ENCODE results near the gene MTAP.

DNA sequence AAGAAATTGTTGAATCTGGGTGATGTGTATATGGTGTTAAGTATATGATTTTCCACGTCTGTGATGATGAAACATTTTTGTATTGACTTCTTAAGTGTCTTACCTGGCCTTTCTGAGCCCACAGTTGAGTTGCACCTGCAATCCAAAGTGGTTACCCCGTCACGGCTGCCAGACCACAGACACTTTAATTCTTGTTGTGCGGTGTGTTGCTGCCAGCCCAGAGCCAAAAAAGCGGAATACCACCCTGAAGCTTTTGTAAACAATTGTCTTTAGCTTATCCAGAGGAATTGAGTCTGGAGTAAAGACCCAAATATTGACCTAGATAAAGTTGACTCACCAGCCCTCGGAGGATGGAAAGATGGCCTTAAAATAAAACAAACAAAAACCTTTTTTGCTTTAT, 35.1 kb downstream of the MTAP start:
- TF ChIP-seq POLR2AphosphoS5 (IDR thresholded peaks at IDR 0.05; ENCODE audit: low read depth, low read length) (no peak), REST (IDR thresholded peaks at IDR 0.05; ENCODE audit: insufficient read depth in 1 of 2, low read depth in 2 of 2, low read length in 2 of 2) (no peak), SIN3A (IDR thresholded peaks at IDR 0.05; ENCODE audit: borderline replicate concordance, insufficient read depth, low read length) (no peak)

Data from PFSK-1 (cell line).